Stimulated activated CD4-positive, alpha-beta T cell treated with anti-CD3 and anti-CD28 coated beads, Interleukin-15, amount 100 ng/mL, for 1 hour (primary cell): ENCODE results near the gene ADAM10.

Experiments used
- DNase-seq, 2 donors: peaks; one replicate each; pipeline ENCODE4 v3.0.0-alpha.2; 2020; ENCODE audit warnings: low read depth in 1 of 2, low spot score in 1 of 2

The ADAM10 gene

DNA sequence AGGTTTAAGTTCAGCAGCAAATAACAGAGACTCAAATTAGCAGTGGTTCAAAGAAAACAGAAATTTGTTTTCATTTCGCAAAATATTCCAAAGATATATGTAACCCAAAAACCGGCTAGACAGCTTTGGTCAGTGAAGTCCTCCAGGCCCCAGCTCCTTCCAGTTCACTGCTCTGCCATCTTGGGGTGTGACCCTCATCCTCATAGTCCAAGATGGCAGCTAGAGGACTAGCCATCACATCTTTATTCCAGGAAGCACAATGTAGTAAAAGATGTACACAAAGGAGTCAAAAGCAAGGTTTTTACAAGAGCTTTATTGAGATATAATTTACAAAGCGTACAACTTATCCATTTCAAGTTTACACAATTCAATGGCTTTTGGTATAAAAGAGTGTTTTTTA is 210.6 kb downstream of the ADAM10 start:
- DNase-seq = no peak
